Measurements from ENCODE around the gene CLN3. TPM values are rescaled to one million over a fixed set of nuclear protein-coding genes. Genes with fewer than 3 reads are reported as not detected.

CLN3 gene
- total RNA-seq, 1 experiment from 2014 or later, result 70.3 TPM

- CTCF ChIA-PET, result no interaction called here
- Histone ChIP-seq H4K20me1 (ENCODE audit: insufficient read depth) (no peaks in the 10 kb centered on the region), H3K36me3 (ENCODE audit: low read depth) (no peaks in the 10 kb centered on the region), H3K4me2 (peak overlapping the region; percentile 71), H2AFZ (peak overlapping the region; percentile 54), H3K4me3 (peak overlapping the region; percentile 20; the same call in 1 of the 2 replicates), H3K27me3 (ENCODE audit: insufficient read depth, low read depth) (no peaks in the 10 kb centered on the region), H3K9me2 (ENCODE audit: insufficient read depth) (no peaks in the 10 kb centered on the region), H3F3A (ENCODE audit: insufficient read depth, low read depth) (peaks cover 39% of the 10 kb centered on the region), H3K4me1 (replicated peaks; ENCODE audit: insufficient read depth) (peaks cover 39% of the 10 kb centered on the region), H3K79me2 (ENCODE audit: low read depth) (no peaks in the 10 kb centered on the region), H3K27ac (peak overlapping the region; percentile 70), H3K9me3 (ENCODE audit: insufficient read depth, low read depth) (no peaks in the 10 kb centered on the region)
- DNase-seq, result peak in 1 of 2 experiments; percentile 78
- BruUV-seq (replicated peaks), result no TSS peak
- POLR2A ChIA-PET (ENCODE audit: unreplicated experiment), result no interaction called here
- TF ChIP-seq EZH2 (IDR thresholded peaks at IDR 0.05; ENCODE audit: low read depth) (no peak), CTCF (conservative IDR thresholded peaks at IDR 0.05) (no peak)
- intact Hi-C loops (cut with micrococcal nuclease; ENCODE audit: unreplicated experiment), result loop anchor here (1.0 to 2.0 kb wide), 2 partner anchors 13 to 21 kb away; partner anchors contain the start of gene CLN3
Observed at GRCh38 chr16:28505489-28506137, 13.7 kb upstream of the CLN3 start.

- Histone ChIP-seq H3K36me3 (ENCODE audit: low read depth) (no peaks in the 10 kb centered on the region), H3K4me1 (replicated peaks; ENCODE audit: insufficient read depth) (peaks cover 41% of the 10 kb centered on the region), H4K20me1 (ENCODE audit: insufficient read depth) (no peaks in the 10 kb centered on the region), H3K9me3 (ENCODE audit: insufficient read depth, low read depth) (no peaks in the 10 kb centered on the region), H3K27me3 (ENCODE audit: insufficient read depth, low read depth) (no peaks in the 10 kb centered on the region), H3K9me2 (ENCODE audit: insufficient read depth) (no peaks in the 10 kb centered on the region), H3K79me2 (ENCODE audit: low read depth) (no peaks in the 10 kb centered on the region), H3K4me3 (peak overlapping the region; percentile 20; the same call in 1 of the 2 replicates), H3K4me2 (peak overlapping the region; percentile 71), H3K27ac (peak overlapping the region; percentile 70), H3F3A (ENCODE audit: insufficient read depth, low read depth) (peaks cover 46% of the 10 kb centered on the region), H2AFZ (0 out of 2 replicates have a peak overlapping the region, but pooled peaks have one; percentile 54)
- BruUV-seq (replicated peaks), result no TSS peak
- peak; percentile 93 to 97 for DNase-seq
- TF ChIP-seq CTCF (conservative IDR thresholded peaks at IDR 0.05), result no peak
- no peak for TF ChIP-seq EZH2 (IDR thresholded peaks at IDR 0.05; ENCODE audit: low read depth)
- intact Hi-C loops (cut with micrococcal nuclease; ENCODE audit: unreplicated experiment), result loop anchor here (1.0 to 2.0 kb wide), 2 partner anchors 13 to 22 kb away; partner anchors contain the start of gene CLN3
- CTCF ChIA-PET, result no interaction called here
- POLR2A ChIA-PET (ENCODE audit: unreplicated experiment), result interaction anchor here (0.6 kb wide), 1 partner anchor 28 kb away, joined by 5 read pairs; no protein-coding TSS in a partner anchor
Observed at GRCh38 chr16:28504707-28505404, 13.0 kb upstream of the CLN3 start.

- Histone ChIP-seq H4K20me1 (ENCODE audit: insufficient read depth) (no peaks in the 10 kb centered on the region), H3F3A (ENCODE audit: insufficient read depth, low read depth) (peaks cover 47% of the 10 kb centered on the region), H3K4me3 (no peak overlapping the region), H3K4me2 (no peak overlapping the region), H3K4me1 (replicated peaks; ENCODE audit: insufficient read depth) (peaks cover 49% of the 10 kb centered on the region), H3K27me3 (ENCODE audit: insufficient read depth, low read depth) (no peaks in the 10 kb centered on the region), H2AFZ (no peak overlapping the region), H3K79me2 (ENCODE audit: low read depth) (no peaks in the 10 kb centered on the region), H3K9me2 (ENCODE audit: insufficient read depth) (no peaks in the 10 kb centered on the region), H3K36me3 (ENCODE audit: low read depth) (no peaks in the 10 kb centered on the region), H3K27ac (peak overlapping the region; percentile 70; the same call in 1 of the 2 replicates), H3K9me3 (ENCODE audit: insufficient read depth, low read depth) (no peaks in the 10 kb centered on the region)
- DNase-seq, result peak; percentile 26 to 54
- TF ChIP-seq CTCF (conservative IDR thresholded peaks at IDR 0.05) (no peak), EZH2 (IDR thresholded peaks at IDR 0.05; ENCODE audit: low read depth) (no peak)
- ChIA-PET POLR2A (ENCODE audit: unreplicated experiment) (interaction anchor here (0.7 kb wide), 1 partner anchor 14 kb away, joined by 9 read pairs; no protein-coding TSS in a partner anchor), CTCF (interaction anchor here (0.8 kb wide), 1 partner anchor 13 kb away, joined by 6 read pairs; no protein-coding TSS in a partner anchor)
- intact Hi-C loops (cut with micrococcal nuclease; ENCODE audit: unreplicated experiment), result loop anchor here (2.0 kb wide), 1 partner anchor 23 kb away; no protein-coding TSS in a partner anchor
- no TSS peak for BruUV-seq (replicated peaks)
Observed at GRCh38 chr16:28503470-28504259, 11.8 kb upstream of the CLN3 start.
